ENCODE data around the gene DICER1. TPM values are rescaled to one million over a fixed set of nuclear protein-coding genes. Genes with fewer than 3 reads are reported as not detected.
A peak's percentile ranks its signal among the peaks of the same experiment; 100 is the strongest.

Gene DICER1
- total RNA-seq, 1 experiment from 2014 or later: 32.7 TPM

- DNase-seq (ENCODE audit: low read depth, low spot score) (no peak), ATAC-seq (no peak)
- H3K4me1 ChIP-seq (ENCODE audit: control insufficient read depth, insufficient read depth, low read length): no peaks in the 10 kb centered on the region
- intact Hi-C loops (cut with micrococcal nuclease; ENCODE audit: unreplicated experiment): no loop called here
- no peak overlapping the region for H3K27ac ChIP-seq (ENCODE audit: low read length)
- ChIA-PET POLR2A (no interaction called here), CTCF (no interaction called here)
- no peaks in the 10 kb centered on the region for H3K27me3 ChIP-seq (ENCODE audit: control insufficient read depth, insufficient read depth, low read length)
- TF ChIP-seq REST (IDR thresholded peaks at IDR 0.05; ENCODE audit: insufficient read depth in 1 of 2, low read depth in 2 of 2, low read length in 1 of 2) (no peak), CTCF (IDR thresholded peaks at IDR 0.05) (no peak), TCF7L2 (IDR thresholded peaks at IDR 0.05; ENCODE audit: low read depth, low read length) (no peak), SIN3A (IDR thresholded peaks at IDR 0.05; ENCODE audit: borderline replicate concordance, insufficient read depth, low read depth, low read length) (no peak), POLR2AphosphoS5 (IDR thresholded peaks at IDR 0.05; ENCODE audit: low read depth, low read length) (no peak)
- in situ Hi-C loops (cut with HindIII; ENCODE audit: low pct_unique_long_range_greater_than_20kb, low sequenced_read_pairs): no loop called here
- no TSS peak for BruUV-seq (replicated peaks)
- no peak overlapping the region for H3K4me3 ChIP-seq (ENCODE audit: low read depth in 2 of 2, low read length in 2 of 2)
- peaks cover 13% of the 10 kb centered on the region for H3K36me3 ChIP-seq (ENCODE audit: control insufficient read depth, insufficient read depth, low read length)
- H3K9me3 ChIP-seq (ENCODE audit: control insufficient read depth, insufficient read depth, low read depth, low read length): no peaks in the 10 kb centered on the region
Measured at GRCh38 chr14:95101736-95102679, 55.3 kb downstream of the DICER1 start.

GRCh38 chr14:95098984-95099599 is 58.2 kb downstream of the DICER1 start:
- BruUV-seq (replicated peaks): no TSS peak
- no peak overlapping the region for H3K27ac ChIP-seq (ENCODE audit: low read length)
- intact Hi-C loops (cut with micrococcal nuclease; ENCODE audit: unreplicated experiment) (loop anchor here (1.0 kb wide), 1 partner anchor 409 kb away; no protein-coding TSS in a partner anchor), in situ Hi-C loops (cut with HindIII; ENCODE audit: low pct_unique_long_range_greater_than_20kb, low sequenced_read_pairs) (no loop called here)
- peaks cover 7% of the 10 kb centered on the region for H3K36me3 ChIP-seq (ENCODE audit: control insufficient read depth, insufficient read depth, low read length)
- H3K27me3 ChIP-seq (ENCODE audit: control insufficient read depth, insufficient read depth, low read length): no peaks in the 10 kb centered on the region
- TF ChIP-seq CTCF (IDR thresholded peaks at IDR 0.05) (peak; percentile 78), TCF7L2 (IDR thresholded peaks at IDR 0.05; ENCODE audit: low read depth, low read length) (no peak)
- no peaks in the 10 kb centered on the region for H3K9me3 ChIP-seq (ENCODE audit: control insufficient read depth, insufficient read depth, low read depth, low read length)
- ChIA-PET CTCF (interaction anchor here (0.7 kb wide), 2 partner anchors 236 to 275 kb away, joined by 3 read pairs; no protein-coding TSS in a partner anchor), POLR2A (no interaction called here)
- H3K4me3 ChIP-seq (ENCODE audit: low read depth in 2 of 2, low read length in 2 of 2): no peak overlapping the region
- H3K4me1 ChIP-seq (ENCODE audit: control insufficient read depth, insufficient read depth, low read length): no peaks in the 10 kb centered on the region
- DNase-seq (ENCODE audit: low read depth, low spot score): peak; percentile 22
- peak; percentile 88 for ATAC-seq
